ENCODE measurements around the gene LDB1. TPM values are rescaled to one million over a fixed set of nuclear protein-coding genes. Genes with fewer than 3 reads are reported as not detected.
A peak's percentile ranks its signal among the peaks of the same experiment; 100 is the strongest.

Gene LDB1
- total and polyA plus RNA-seq, 10 of the 15 experiments (the other 5 are each of a cell fraction or from before 2014, with no cell fraction given) = 1.7 to 71.5 (median 36.9) TPM

DNA sequence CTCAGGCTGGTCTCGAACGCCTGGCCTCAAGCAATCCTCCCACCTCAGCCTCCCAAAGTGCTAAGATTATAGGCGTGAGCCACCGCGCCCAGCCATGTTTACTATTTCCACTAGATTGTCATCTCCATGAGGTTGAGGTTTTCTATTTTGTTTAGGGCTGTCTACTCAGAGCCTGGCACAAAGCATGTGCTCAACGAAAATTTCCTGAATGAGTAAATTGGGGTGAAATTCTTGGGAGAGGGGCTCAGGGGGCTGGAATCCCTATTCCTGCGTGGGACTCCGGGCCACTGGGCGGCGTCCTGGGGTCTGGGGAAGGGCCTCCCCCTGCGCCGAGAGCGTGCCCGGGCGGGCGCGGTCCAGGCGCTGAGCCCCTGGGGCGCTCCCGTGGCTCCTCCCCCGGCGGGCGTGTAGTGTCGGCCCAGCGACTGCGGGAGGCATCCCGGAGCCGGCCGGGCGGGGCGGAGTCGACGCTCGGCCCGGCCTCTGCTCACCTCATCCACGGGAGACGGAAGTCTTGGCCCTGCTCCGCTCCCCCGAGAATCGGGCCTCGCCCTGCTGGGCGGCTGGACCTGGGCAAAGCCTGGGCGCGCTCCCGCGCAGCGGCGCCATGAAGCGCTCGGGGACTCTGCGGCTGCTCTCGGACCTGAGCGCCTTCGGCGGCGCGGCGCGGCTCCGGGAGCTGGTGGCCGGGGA, 55.2 kb downstream of the LDB1 start, which contains the start of gene HPS6 (continued):
- peak; percentile 62; the same call in 1 of the 2 replicates for TF ChIP-seq SIN3A (IDR thresholded peaks at IDR 0.05; ENCODE audit: low read depth, low read length)
- TF ChIP-seq FOXK2 (IDR thresholded peaks at IDR 0.05) = peak; percentile 72
- no peak for TF ChIP-seq ESRRA (IDR thresholded peaks at IDR 0.05; ENCODE audit: low read length)
- TF ChIP-seq IKZF1 (conservative IDR thresholded peaks at IDR 0.05) = peak; percentile 82
- no peak; the same call in 1 of the 2 replicates for TF ChIP-seq TCF12 (IDR thresholded peaks at IDR 0.05; ENCODE audit: low read depth, low read length)
- TF ChIP-seq, protein P1, sequence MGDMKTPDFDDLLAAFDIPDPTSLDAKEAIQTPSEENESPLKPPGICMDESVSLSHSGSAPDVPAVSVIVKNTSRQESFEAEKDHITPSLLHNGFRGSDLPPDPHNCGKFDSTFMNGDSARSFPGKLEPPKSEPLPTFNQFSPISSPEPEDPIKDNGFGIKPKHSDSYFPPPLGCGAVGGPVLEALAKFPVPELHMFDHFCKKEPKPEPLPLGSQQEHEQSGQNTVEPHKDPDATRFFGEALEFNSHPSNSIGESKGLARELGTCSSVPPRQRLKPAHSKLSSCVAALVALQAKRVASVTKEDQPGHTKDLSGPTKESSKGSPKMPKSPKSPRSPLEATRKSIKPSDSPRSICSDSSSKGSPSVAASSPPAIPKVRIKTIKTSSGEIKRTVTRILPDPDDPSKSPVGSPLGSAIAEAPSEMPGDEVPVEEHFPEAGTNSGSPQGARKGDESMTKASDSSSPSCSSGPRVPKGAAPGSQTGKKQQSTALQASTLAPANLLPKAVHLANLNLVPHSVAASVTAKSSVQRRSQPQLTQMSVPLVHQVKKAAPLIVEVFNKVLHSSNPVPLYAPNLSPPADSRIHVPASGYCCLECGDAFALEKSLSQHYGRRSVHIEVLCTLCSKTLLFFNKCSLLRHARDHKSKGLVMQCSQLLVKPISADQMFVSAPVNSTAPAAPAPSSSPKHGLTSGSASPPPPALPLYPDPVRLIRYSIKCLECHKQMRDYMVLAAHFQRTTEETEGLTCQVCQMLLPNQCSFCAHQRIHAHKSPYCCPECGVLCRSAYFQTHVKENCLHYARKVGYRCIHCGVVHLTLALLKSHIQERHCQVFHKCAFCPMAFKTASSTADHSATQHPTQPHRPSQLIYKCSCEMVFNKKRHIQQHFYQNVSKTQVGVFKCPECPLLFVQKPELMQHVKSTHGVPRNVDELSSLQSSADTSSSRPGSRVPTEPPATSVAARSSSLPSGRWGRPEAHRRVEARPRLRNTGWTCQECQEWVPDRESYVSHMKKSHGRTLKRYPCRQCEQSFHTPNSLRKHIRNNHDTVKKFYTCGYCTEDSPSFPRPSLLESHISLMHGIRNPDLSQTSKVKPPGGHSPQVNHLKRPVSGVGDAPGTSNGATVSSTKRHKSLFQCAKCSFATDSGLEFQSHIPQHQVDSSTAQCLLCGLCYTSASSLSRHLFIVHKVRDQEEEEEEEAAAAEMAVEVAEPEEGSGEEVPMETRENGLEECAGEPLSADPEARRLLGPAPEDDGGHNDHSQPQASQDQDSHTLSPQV (IDR thresholded peaks at IDR 0.05) = no peak
- TF ChIP-seq ZNF384 (IDR thresholded peaks at IDR 0.05; ENCODE audit: borderline replicate concordance, low read depth, low read length) = no peak
- TF ChIP-seq, protein P2, sequence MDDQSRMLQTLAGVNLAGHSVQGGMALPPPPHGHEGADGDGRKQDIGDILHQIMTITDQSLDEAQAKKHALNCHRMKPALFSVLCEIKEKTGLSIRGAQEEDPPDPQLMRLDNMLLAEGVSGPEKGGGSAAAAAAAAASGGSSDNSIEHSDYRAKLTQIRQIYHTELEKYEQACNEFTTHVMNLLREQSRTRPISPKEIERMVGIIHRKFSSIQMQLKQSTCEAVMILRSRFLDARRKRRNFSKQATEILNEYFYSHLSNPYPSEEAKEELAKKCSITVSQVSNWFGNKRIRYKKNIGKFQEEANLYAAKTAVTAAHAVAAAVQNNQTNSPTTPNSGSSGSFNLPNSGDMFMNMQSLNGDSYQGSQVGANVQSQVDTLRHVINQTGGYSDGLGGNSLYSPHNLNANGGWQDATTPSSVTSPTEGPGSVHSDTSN (IDR thresholded peaks at IDR 0.05; ENCODE audit: insufficient replicate concordance, low read depth, low read length) = no peak
- TF ChIP-seq JUND (IDR thresholded peaks at IDR 0.05; ENCODE audit: low read depth, low read length) = no peak
- TF ChIP-seq ZNF217 (IDR thresholded peaks at IDR 0.05) = peak; percentile 91
- peak; percentile 91 for TF ChIP-seq MXI1 (IDR thresholded peaks at IDR 0.05; ENCODE audit: low read depth, low read length)
- TF ChIP-seq ZBED1 (IDR thresholded peaks at IDR 0.05; ENCODE audit: borderline replicate concordance) = no peak
- TF ChIP-seq, protein P3, sequence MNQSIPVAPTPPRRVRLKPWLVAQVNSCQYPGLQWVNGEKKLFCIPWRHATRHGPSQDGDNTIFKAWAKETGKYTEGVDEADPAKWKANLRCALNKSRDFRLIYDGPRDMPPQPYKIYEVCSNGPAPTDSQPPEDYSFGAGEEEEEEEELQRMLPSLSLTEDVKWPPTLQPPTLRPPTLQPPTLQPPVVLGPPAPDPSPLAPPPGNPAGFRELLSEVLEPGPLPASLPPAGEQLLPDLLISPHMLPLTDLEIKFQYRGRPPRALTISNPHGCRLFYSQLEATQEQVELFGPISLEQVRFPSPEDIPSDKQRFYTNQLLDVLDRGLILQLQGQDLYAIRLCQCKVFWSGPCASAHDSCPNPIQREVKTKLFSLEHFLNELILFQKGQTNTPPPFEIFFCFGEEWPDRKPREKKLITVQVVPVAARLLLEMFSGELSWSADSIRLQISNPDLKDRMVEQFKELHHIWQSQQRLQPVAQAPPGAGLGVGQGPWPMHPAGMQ (IDR thresholded peaks at IDR 0.05; ENCODE audit: borderline replicate concordance) = no peak
- TF ChIP-seq RELA (IDR thresholded peaks at IDR 0.05; ENCODE audit: borderline replicate concordance, partially characterized antibody) = no peak
- TF ChIP-seq, protein P4, sequence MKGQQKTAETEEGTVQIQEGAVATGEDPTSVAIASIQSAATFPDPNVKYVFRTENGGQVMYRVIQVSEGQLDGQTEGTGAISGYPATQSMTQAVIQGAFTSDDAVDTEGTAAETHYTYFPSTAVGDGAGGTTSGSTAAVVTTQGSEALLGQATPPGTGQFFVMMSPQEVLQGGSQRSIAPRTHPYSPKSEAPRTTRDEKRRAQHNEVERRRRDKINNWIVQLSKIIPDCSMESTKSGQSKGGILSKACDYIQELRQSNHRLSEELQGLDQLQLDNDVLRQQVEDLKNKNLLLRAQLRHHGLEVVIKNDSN (IDR thresholded peaks at IDR 0.05; ENCODE audit: borderline replicate concordance, extremely low read length, insufficient read depth, low read depth, low read length) = no peak
- TF ChIP-seq, protein P5, sequence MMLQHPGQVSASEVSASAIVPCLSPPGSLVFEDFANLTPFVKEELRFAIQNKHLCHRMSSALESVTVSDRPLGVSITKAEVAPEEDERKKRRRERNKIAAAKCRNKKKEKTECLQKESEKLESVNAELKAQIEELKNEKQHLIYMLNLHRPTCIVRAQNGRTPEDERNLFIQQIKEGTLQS (IDR thresholded peaks at IDR 0.05; ENCODE audit: borderline replicate concordance, extremely low read depth, low read depth, low read length) = 0 out of 2 replicates have a peak, but pooled peaks have one; percentile 42
- no peak for TF ChIP-seq ZSCAN29 (IDR thresholded peaks at IDR 0.05)
- TF ChIP-seq, protein P6, sequence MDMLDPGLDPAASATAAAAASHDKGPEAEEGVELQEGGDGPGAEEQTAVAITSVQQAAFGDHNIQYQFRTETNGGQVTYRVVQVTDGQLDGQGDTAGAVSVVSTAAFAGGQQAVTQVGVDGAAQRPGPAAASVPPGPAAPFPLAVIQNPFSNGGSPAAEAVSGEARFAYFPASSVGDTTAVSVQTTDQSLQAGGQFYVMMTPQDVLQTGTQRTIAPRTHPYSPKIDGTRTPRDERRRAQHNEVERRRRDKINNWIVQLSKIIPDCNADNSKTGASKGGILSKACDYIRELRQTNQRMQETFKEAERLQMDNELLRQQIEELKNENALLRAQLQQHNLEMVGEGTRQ (IDR thresholded peaks at IDR 0.05; ENCODE audit: borderline replicate concordance, low read depth, low read length) = no peak
- TF ChIP-seq SREBF2 (IDR thresholded peaks at IDR 0.05; ENCODE audit: low read length) = no peak
- TF ChIP-seq PML (IDR thresholded peaks at IDR 0.05; ENCODE audit: low read length) = peak; percentile 60; the same call in 1 of the 2 replicates
- TF ChIP-seq CBX3 (IDR thresholded peaks at IDR 0.05; ENCODE audit: borderline replicate concordance, low read depth) = no peak
- no peak for TF ChIP-seq JUNB (IDR thresholded peaks at IDR 0.05)

Measured in GM12878 (cell line).